IPS-15b (cell line): ENCODE measurements around the gene SNRK.

Experiments
- H3K27me3 ChIP-seq: one replicate; pipeline ENCODE4 v1.6.1; 2013; ENCODE audit warnings: low read length; ENCODE audit not compliant: control insufficient read depth, insufficient read depth
- H3K36me3 ChIP-seq: one replicate; pipeline ENCODE4 v1.6.1; 2013; ENCODE audit warnings: low read length; ENCODE audit not compliant: control insufficient read depth, insufficient read depth
- H3K4me1 ChIP-seq: one replicate; pipeline ENCODE4 v1.6.1; 2013; ENCODE audit warnings: mild to moderate bottlenecking, low read length; ENCODE audit not compliant: control insufficient read depth, insufficient read depth
- H3K4me3 ChIP-seq: one replicate; pipeline ENCODE4 v1.5.1; 2013; ENCODE audit warnings: low read depth, low read length
- H3K9ac ChIP-seq: one replicate; pipeline ENCODE4 v1.6.1; 2013; ENCODE audit warnings: low read depth, mild to moderate bottlenecking, low read length
- H3K9me3 ChIP-seq: one replicate; pipeline ENCODE4 v1.6.1; 2013; ENCODE audit warnings: mild to moderate bottlenecking, low read length; ENCODE audit not compliant: control insufficient read depth, insufficient read depth

Gene SNRK

DNA sequence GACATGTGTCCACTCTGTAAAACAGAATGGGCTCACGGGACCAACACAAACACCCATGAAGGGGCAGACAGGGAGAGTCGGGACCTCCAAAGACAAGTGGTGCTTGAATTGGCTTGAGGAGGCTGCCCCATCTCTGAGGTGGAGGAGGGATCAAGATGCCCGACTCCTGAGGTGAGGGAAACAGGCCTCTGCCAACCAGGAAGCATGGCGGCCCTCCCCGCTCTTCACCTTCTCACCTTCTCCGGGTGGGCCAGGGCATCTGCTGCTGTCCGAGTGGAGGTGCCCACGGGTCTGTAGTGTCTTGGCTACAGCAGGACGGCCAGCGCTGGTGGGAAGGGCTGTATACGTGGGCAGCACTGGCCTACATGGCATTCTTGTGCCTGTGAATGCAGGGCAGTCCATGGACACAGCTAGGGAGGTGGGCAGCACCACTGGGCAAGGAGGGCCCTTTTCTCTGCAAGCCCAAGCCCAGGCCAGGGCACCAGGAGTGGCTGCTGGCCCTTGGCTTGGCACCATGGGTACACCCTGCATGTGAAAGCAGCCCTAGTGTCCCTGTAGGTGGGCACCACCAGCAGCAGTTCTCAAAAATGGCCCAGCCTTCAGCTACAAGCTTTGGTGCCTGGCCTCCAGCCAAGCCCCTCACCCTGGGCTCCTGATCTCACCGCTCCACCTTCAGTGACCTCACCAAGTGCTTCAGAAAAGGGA, 79.4 kb downstream of the SNRK start:
- peaks cover 2% of the 10 kb centered on the region for H3K4me1 ChIP-seq
- peaks cover 20% of the 10 kb centered on the region for H3K36me3 ChIP-seq
- no peaks in the 10 kb centered on the region for H3K27me3 ChIP-seq
- no peak overlapping the region for H3K9ac ChIP-seq
- H3K9me3 ChIP-seq, result no peaks in the 10 kb centered on the region
- H3K4me3 ChIP-seq, result no peak overlapping the region

DNA sequence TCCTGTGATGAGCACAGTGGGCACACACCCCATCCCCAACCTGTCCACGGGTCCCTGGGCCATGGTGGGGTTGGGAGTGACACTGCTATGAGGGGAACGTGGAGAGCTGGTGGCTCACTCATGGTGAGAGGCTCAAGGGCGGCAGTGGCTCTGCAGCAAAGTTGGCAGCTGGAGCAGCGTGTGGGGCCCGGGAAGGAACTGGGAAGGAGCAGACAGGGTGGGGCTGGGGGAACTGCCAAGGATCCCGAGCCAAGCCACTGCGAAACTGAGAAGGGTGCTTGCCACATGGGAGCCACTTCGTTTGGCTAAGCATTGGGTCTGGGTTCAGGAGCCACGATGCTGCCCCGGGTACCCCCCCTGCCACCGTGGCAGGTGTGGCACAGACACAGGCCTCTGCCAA, 80.1 kb downstream of the SNRK start:
- Histone ChIP-seq H3K4me3 (no peak overlapping the region), H3K27me3 (no peaks in the 10 kb centered on the region), H3K9ac (no peak overlapping the region), H3K9me3 (no peaks in the 10 kb centered on the region), H3K36me3 (peaks cover 20% of the 10 kb centered on the region), H3K4me1 (no peaks in the 10 kb centered on the region)

DNA sequence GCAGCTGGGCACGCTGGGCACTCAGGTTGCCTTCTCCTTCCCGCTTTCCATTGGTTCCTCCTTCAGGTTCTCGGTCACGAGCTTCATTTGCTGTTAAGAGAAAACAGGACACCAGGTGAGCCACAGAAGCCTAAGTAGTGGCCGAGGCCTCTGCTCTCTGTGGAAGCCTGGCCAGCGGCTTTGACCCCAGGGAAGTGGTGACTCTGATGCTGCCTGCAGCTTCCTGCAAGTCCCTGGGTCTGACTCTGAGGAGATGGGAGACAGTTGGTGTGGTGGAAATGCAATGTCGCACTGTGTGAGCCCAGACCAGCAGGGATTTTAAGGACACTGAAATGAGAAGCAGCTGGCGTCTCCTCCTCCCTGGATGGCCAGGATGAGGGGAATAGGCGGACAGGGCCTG, 80.5 kb downstream of the SNRK start:
- Histone ChIP-seq H3K9me3 (no peaks in the 10 kb centered on the region), H3K4me3 (no peak overlapping the region), H3K9ac (no peak overlapping the region), H3K36me3 (peaks cover 20% of the 10 kb centered on the region), H3K4me1 (peaks cover under 1% of the 10 kb centered on the region), H3K27me3 (no peaks in the 10 kb centered on the region)

- peaks cover 20% of the 10 kb centered on the region for H3K36me3 ChIP-seq
- H3K9me3 ChIP-seq, result no peaks in the 10 kb centered on the region
- no peak overlapping the region for H3K4me3 ChIP-seq
- no peaks in the 10 kb centered on the region for H3K27me3 ChIP-seq
- H3K9ac ChIP-seq, result no peak overlapping the region
- H3K4me1 ChIP-seq, result peaks cover 19% of the 10 kb centered on the region
Observed at GRCh38 chr3:43369404-43370292, 83.3 kb downstream of the SNRK start.

DNA sequence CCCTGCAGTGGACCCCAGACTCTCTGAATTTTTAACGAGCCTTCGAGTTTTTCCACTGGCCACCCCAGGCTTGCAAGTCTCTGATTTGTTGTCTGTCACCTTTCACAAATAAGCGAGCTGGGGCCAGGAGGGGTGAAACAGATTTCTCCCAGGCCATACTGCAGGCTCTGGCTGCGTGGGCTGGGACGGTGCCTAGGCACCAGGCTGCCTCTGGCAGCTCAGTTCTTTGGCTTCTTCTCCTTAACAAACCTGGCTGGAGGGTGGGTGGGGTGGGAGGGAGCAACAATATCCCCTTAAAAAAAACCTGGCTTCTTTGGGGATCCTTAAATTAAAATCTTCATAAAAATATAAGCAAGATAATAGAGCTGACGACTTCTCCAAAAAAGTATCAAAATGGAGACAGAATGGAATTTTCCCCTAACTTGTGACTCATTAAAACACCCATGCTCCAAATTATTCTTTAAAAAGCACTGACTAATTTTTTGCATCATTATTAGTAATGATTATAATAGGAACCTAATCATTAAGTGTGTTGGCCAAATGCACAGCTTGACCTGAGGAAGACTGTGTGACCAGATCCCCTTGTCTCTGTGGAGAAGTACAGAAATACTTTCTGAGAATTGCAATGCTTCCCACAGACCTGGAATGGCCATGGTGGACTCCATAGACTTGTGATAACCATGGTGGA, 84.1 kb downstream of the SNRK start:
- H3K9ac ChIP-seq, result no peak overlapping the region
- no peak overlapping the region for H3K4me3 ChIP-seq
- H3K36me3 ChIP-seq, result peaks cover 20% of the 10 kb centered on the region
- H3K27me3 ChIP-seq, result no peaks in the 10 kb centered on the region
- no peaks in the 10 kb centered on the region for H3K9me3 ChIP-seq
- H3K4me1 ChIP-seq, result peaks cover 19% of the 10 kb centered on the region

GRCh38 chr3:43371494-43371893, 85.2 kb downstream of the SNRK start:
- Histone ChIP-seq H3K9me3 (no peaks in the 10 kb centered on the region), H3K36me3 (peaks cover 11% of the 10 kb centered on the region), H3K9ac (no peak overlapping the region), H3K27me3 (no peaks in the 10 kb centered on the region), H3K4me1 (peaks cover 19% of the 10 kb centered on the region), H3K4me3 (no peak overlapping the region)

DNA sequence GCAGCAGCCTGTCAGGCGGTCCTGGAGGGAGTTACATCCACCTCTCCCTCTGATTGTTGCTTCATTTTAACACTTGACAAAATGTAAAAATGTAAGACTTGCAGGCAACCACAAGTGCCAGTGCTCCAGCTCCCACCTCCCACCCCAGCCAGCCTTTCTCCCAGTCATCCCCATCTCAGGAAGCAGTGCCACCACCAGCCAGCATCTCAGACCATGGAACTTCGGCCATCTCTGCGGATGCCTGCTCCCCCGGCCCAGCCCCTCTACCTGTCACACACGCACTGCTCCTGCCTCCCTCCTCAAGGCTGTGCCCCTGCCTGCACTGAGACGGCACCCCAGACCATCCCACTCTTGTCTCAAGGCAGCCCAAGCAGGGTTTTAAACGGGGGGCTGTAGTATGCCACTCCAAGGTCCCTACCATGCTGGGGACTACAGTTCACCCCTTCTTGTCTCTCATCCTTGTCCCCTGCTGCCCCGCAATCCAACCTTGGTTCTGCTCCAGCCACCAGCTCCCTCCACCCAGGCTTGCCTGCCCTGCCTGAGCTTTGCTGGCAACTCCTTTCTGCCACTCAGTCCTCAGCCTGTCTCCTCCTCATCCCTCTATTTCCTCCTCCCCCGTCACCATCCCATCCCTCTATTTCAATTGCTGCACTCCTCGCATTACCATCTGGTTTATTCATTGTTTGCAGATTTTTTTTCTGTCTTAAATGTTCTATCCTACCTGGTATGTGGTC, 85.8 kb downstream of the SNRK start:
- peaks cover 19% of the 10 kb centered on the region for H3K4me1 ChIP-seq
- H3K9ac ChIP-seq, result no peak overlapping the region
- peaks cover 4% of the 10 kb centered on the region for H3K36me3 ChIP-seq

GRCh38 chr3:43372809-43373559, 86.6 kb downstream of the SNRK start:
- Histone ChIP-seq H3K27me3 (no peaks in the 10 kb centered on the region), H3K4me3 (no peak overlapping the region), H3K9ac (no peak overlapping the region), H3K9me3 (no peaks in the 10 kb centered on the region), H3K36me3 (no peaks in the 10 kb centered on the region), H3K4me1 (peaks cover 19% of the 10 kb centered on the region)

More for the DNA sequence above, 85.8 kb downstream of the SNRK start:
- Histone ChIP-seq H3K4me3 (no peak overlapping the region), H3K9me3 (no peaks in the 10 kb centered on the region), H3K27me3 (no peaks in the 10 kb centered on the region)

DNA sequence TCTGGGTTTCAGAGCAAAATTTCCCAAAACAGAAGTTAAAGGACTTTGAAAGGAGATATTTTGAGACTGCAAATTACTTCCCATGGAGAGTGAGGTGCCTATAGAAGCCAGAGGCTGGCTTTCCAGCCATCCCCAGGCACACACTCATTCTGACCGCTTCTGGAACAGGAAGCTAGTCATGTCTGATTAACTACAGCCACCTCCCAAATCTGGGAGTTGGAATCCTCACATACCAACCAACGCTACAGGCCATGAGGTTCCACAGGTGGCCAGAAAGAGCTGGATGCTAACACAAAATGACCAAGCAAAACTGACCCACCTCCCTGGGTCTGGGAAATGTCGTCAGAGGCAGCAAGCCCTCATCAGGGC, 87.2 kb downstream of the SNRK start:
- no peak overlapping the region for H3K9ac ChIP-seq
- no peaks in the 10 kb centered on the region for H3K36me3 ChIP-seq
- no peaks in the 10 kb centered on the region for H3K9me3 ChIP-seq
- H3K4me1 ChIP-seq, result peaks cover 21% of the 10 kb centered on the region
- H3K27me3 ChIP-seq, result no peaks in the 10 kb centered on the region
- H3K4me3 ChIP-seq, result no peak overlapping the region

GRCh38 chr3:43378066-43378935, 92.0 kb downstream of the SNRK start:
- H3K4me3 ChIP-seq, result no peak overlapping the region
- no peaks in the 10 kb centered on the region for H3K27me3 ChIP-seq
- H3K36me3 ChIP-seq, result no peaks in the 10 kb centered on the region
- H3K9me3 ChIP-seq, result no peaks in the 10 kb centered on the region
- H3K9ac ChIP-seq, result no peak overlapping the region
- H3K4me1 ChIP-seq, result peaks cover 12% of the 10 kb centered on the region
